K562 (cell line): Measurements from ENCODE around the gene FBXW2. TPM values are rescaled to one million over a fixed set of nuclear protein-coding genes. Genes with fewer than 3 reads are reported as not detected.
A peak's percentile ranks its signal among the peaks of the same experiment; 100 is the strongest.

Source experiments
- ATAC-seq: fragments of 200-7000 bp; cut with Tn5 transposase; 3 replicates; pipeline ENCODE4 v1.9.1; 2020; ENCODE audit warnings: moderate library complexity
- BruUV-seq: library from RNA; stranded (reverse); fragments of 400-500 nt; replicated peaks from 2 replicates; lab custom pipeline; 2021; lab: Mats Ljungman, UMichigan
- CTCF ChIA-PET: fragments of 300-600 bp; formaldehyde crosslinking; extraction: SDS; loops from one replicate; lab custom pipeline; 2021; ENCODE audit warnings: low intra/inter-chr PET ratio; lab: Yijun Ruan, JAX
- POLR2A ChIA-PET: fragments of 300-600, 350-650 bp; sonication (Branson Sonifier 250); formaldehyde crosslinking; extraction: SDS; loops from one replicate; lab custom pipeline; 2021; ENCODE audit warnings: antibody characterized with exemption, inconsistent platforms; lab: Yijun Ruan, JAX
- DNase-seq, 4 experiments: peaks; one replicate each; pipeline versions ENCODE4 v3.0.0 to v3.0.0-alpha.2; 2011 to 2018; ENCODE audit warnings: low spot score in 3 of 4, mixed read lengths in 3 of 4; ENCODE audit errors: extremely low read depth in 1 of 4
- FAIRE-seq: peaks from 2 replicates; lab custom pipeline; 2011; peaks lifted over from hg19 to GRCh38; lab: Jason Lieb, UNC
- H2AFZ ChIP-seq: 2 replicates; pipeline ENCODE4 v1.6.0; 2011; ENCODE audit warnings: low read depth, low read length, control low read depth, inconsistent platforms
- H3K27ac ChIP-seq: fragments of 200-600 bp; 3 replicates; pipeline ENCODE4 v1.8.0; 2011; ENCODE audit warnings: low read depth, mild to moderate bottlenecking, control low read depth, inconsistent platforms, low read length, moderate library complexity, mixed read lengths; ENCODE audit errors: extremely low read depth
- H3K27me3 ChIP-seq, 2 experiments: fragments of 300-600 bp in 1 of 2; 2 replicates in 1 of 2; 3 replicates in 1 of 2; pipeline versions ENCODE4 v1.6.0 to v1.8.0; 2011; ENCODE audit warnings: inconsistent platforms in 2 of 2, low read length in 2 of 2, mild to moderate bottlenecking in 1 of 2, mixed read lengths in 1 of 2, moderate library complexity in 1 of 2; ENCODE audit not compliant: control insufficient read depth in 2 of 2, insufficient read depth in 2 of 2
- H3K36me3 ChIP-seq: fragments of 300-600 bp; 3 replicates; pipeline ENCODE4 v1.8.0; 2011; ENCODE audit warnings: mild to moderate bottlenecking, low read length, inconsistent platforms; ENCODE audit not compliant: control insufficient read depth, insufficient read depth
- H3K4me1 ChIP-seq, 2 experiments: fragments of 200-600 bp in 1 of 2; replicated peaks in 1 of 2; 2 replicates in 1 of 2; 3 replicates in 1 of 2; pipeline versions ENCODE4 v1.5.1 to v1.8.0; 2011; ENCODE audit warnings: inconsistent platforms in 2 of 2, low read length in 2 of 2, mild to moderate bottlenecking in 1 of 2, mixed read lengths in 1 of 2, moderate library complexity in 1 of 2; ENCODE audit not compliant: control insufficient read depth in 2 of 2, insufficient read depth in 2 of 2
- H3K4me2 ChIP-seq: 2 replicates; pipeline ENCODE4 v1.6.1; 2011; ENCODE audit warnings: low read length, control low read depth, inconsistent platforms, mixed read lengths; ENCODE audit not compliant: insufficient read depth
- H3K4me3 ChIP-seq: fragments of 200-600 bp; sonication (generic), shearing (Covaris generic); 2 replicates; pipeline ENCODE4 v1.5.1; 2016; ENCODE audit warnings: control low read depth, inconsistent platforms
- H3K79me2 ChIP-seq: fragments of 200-600 bp; 3 replicates; pipeline ENCODE4 v1.8.0; 2011; ENCODE audit warnings: low read length, inconsistent platforms; ENCODE audit not compliant: control insufficient read depth, insufficient read depth
- H3K9ac ChIP-seq, 2 experiments: 2 replicates each; pipeline versions ENCODE4 v1.6.0 to v1.6.1; 2011; ENCODE audit warnings: low read depth in 2 of 2, low read length in 2 of 2, control low read depth in 1 of 2, inconsistent platforms in 1 of 2, mild to moderate bottlenecking in 1 of 2, mixed read lengths in 1 of 2; ENCODE audit not compliant: insufficient read depth in 1 of 2
- H3K9me1 ChIP-seq: one replicate; pipeline ENCODE4 v1.6.0; 2011; ENCODE audit warnings: inconsistent platforms, mild to moderate bottlenecking, low read length, moderate library complexity; ENCODE audit not compliant: control insufficient read depth, insufficient read depth
- H3K9me3 ChIP-seq: replicated peaks from 2 replicates; pipeline ENCODE4 v1.5.1; 2011; ENCODE audit warnings: low read depth, low read length, inconsistent platforms; ENCODE audit not compliant: control insufficient read depth, insufficient read depth
- H4K20me1 ChIP-seq: replicated peaks from 2 replicates; pipeline ENCODE4 v1.6.1; 2011; ENCODE audit warnings: low read length, inconsistent platforms, mixed read lengths; ENCODE audit not compliant: control insufficient read depth, insufficient read depth
- CREB1 ChIP-seq, 2 experiments: sonication (generic) in 1 of 2; formaldehyde crosslinking in 1 of 2; IDR thresholded peaks; 2 replicates each; pipeline versions ENCODE4 v1.6.1 to v1.8.0; 2012 to 2022; ENCODE audit warnings: inconsistent platforms in 1 of 2, mild to moderate bottlenecking in 1 of 2, missing genetic modification reagents in 1 of 2, moderate library complexity in 1 of 2
- FOXK2 ChIP-seq, 2 experiments: fragments of 450-650 bp; IDR thresholded peaks in 1 of 2; conservative IDR thresholded peaks in 1 of 2; 2 replicates each; pipeline ENCODE4 v1.6.1; 2016; ENCODE audit warnings: low read depth in 2 of 2, mild to moderate bottlenecking in 1 of 2
- HDAC6 ChIP-seq: IDR thresholded peaks from 2 replicates; pipeline ENCODE4 v1.6.1; 2012; ENCODE audit warnings: low read depth, mild to moderate bottlenecking, control low read depth, inconsistent platforms, low read length, moderate library complexity
- RBM15 ChIP-seq: fragments of 200-400 bp; formaldehyde crosslinking; IDR thresholded peaks from 2 replicates; pipeline ENCODE4 v1.6.1; 2018; ENCODE audit warnings: mild to moderate bottlenecking, low read length, moderate library complexity; ENCODE audit not compliant: insufficient read depth
- TFAM ChIP-seq: fragments of 250-450 bp; sonication (Bioruptor Pico); conservative IDR thresholded peaks from 2 replicates; pipeline ENCODE4 v1.5.0; 2021; ENCODE audit warnings: mild to moderate bottlenecking, moderate library complexity
- YY1 ChIP-seq, 3 experiments: IDR thresholded peaks; 2 replicates each; pipeline ENCODE4 v1.6.1; 2011; ENCODE audit warnings: low read length in 2 of 3, mild to moderate bottlenecking in 2 of 3, moderate library complexity in 2 of 3, borderline replicate concordance in 1 of 3, control low read depth in 1 of 3, low read depth in 1 of 3; ENCODE audit not compliant: insufficient read depth in 3 of 3, insufficient replicate concordance in 2 of 3, control insufficient read depth in 1 of 3, insufficient read length in 1 of 3; ENCODE audit errors: extremely low read depth in 1 of 3
- WGBS: fragments of 100-300 bp; shearing (Covaris generic); methylation state at CpG from one replicate; pipeline ENCODE4 v1.1.6; 2016; ENCODE audit warnings: low coverage, mixed read lengths; ENCODE audit not compliant: insufficient coverage; ENCODE audit errors: missing lambda C conversion rate; 5-methylcytosine and 5-hydroxymethylcytosine counted together
- in situ Hi-C: fragments of 300-500 bp; cut with MboI; formaldehyde crosslinking; loops from 4 replicates; pipeline ENCODE4 v1.15.0; 2018; ENCODE audit warnings: inconsistent platforms, mixed read lengths
- intact Hi-C: fragments of 100-400 bp; cut with micrococcal nuclease; formaldehyde crosslinking; loops from 2 replicates; pipeline ENCODE4 v1.14.2; 2022
- polyA plus RNA-seq, 8 experiments: library from polyadenylated mRNA; depleted of rRNA in 4 of 8; stranded (reverse) in 5 of 8; unstranded in 3 of 8; fragments of >200 nt; fragmentation: Nextera tagmentation in 2 of 8; fragmentation: Illumina TruSeq in 1 of 8; extraction: Ambion mirVana in 2 of 8; extraction: Trizol in 1 of 8; gene quantifications; 2 replicates each; pipeline versions ENCODE4 v1.2.1 to v1.2.3, GENCODE V29; 2011 to 2014; ENCODE audit warnings: inconsistent platforms in 1 of 8, missing spikeins in 1 of 8
- total RNA-seq, 7 experiments: library from RNA; depleted of rRNA in 6 of 7; stranded (reverse); fragments of >200 nt in 6 of 7; fragmentation: Illumina TruSeq in 2 of 7; extraction: Trizol in 2 of 7; gene quantifications; 2 replicates each; pipeline versions ENCODE4 v1.2.1 to v1.2.3, GENCODE V29; 2011 to 2021; ENCODE audit warnings: low replicate concordance in 1 of 7
- TF ChIP-seq, protein P1 (sequence below): fragments of 250-450 bp; sonication (Bioruptor Pico); IDR thresholded peaks from 2 replicates; pipeline ENCODE4 v1.4.0; 2020
- TF ChIP-seq, protein P2 (sequence below): fragments of 250-450 bp; sonication (Bioruptor Pico); IDR thresholded peaks from 2 replicates; pipeline ENCODE4 v1.5.0; 2020; ENCODE audit warnings: mild to moderate bottlenecking, borderline replicate concordance

FBXW2 gene
- total and polyA plus RNA-seq, 9 of the 15 experiments (the other 6 are each of a cell fraction or from before 2014, with no cell fraction given), result 2.5 to 57.8 (median 28.1) TPM

DNA sequence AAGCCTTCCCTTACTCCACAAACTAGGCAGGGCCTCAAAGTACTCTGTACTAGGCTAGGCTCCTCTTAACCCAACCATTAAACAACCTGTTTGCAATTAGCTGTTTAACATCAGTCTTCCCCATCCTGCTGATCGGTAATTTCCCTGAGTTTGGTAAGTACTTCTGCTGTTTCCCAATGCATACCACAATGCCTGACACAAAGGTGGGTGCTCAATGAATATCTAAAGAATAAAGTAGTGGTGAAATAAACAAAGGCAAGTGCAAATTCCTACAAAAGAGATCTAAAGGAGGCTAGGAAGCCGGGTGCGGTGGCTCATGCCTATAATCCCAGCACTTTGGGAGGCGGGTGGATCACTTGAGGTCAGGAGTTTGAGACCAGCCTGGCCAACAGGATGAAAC is 25.0 kb downstream of the FBXW2 start:
- H3K36me3 ChIP-seq, result peaks cover 79% of the 10 kb centered on the region
- no peak overlapping the region for H2AFZ ChIP-seq
- no TSS peak for BruUV-seq
- DNase-seq (no peak), FAIRE-seq (no peak), ATAC-seq (no peak)
- ChIA-PET POLR2A (interaction anchor here (1.1 to 3.3 kb wide), 2 partner anchors 11 to 17 kb away, joined by 3 to 19 read pairs; no protein-coding TSS in a partner anchor), CTCF (no interaction called here)
- H3K27ac ChIP-seq, result peak overlapping the region; percentile 5; the same call in 1 of the 3 replicates
- H3K79me2 ChIP-seq, result peaks cover 13% of the 10 kb centered on the region; the same call in 2 of the 3 replicates
- H3K9me1 ChIP-seq, result no peaks in the 10 kb centered on the region
- H3K4me1 ChIP-seq, result peaks cover 12 to 34% of the 10 kb centered on the region in 2 experiments
- H3K9ac ChIP-seq, result no peak overlapping the region
- no peaks in the 10 kb centered on the region for H3K27me3 ChIP-seq
- in situ Hi-C loops, result no loop called here
- H3K4me3 ChIP-seq, result no peak overlapping the region
- H4K20me1 ChIP-seq, result no peaks in the 10 kb centered on the region
- no peaks in the 10 kb centered on the region for H3K9me3 ChIP-seq
- intact Hi-C loops, result loop anchor here (5.0 kb wide), 1 partner anchor 74 kb away; the partner anchor contains the start of gene PSMD5
- H3K4me2 ChIP-seq, result no peak overlapping the region
- WGBS, result 88% methylated on average over 2 of the region's 4 CpGs
- TF ChIP-seq YY1 (IDR thresholded peaks at IDR 0.05; ENCODE audit: borderline replicate concordance in 1 of 3, control insufficient read depth in 1 of 3, extremely low read depth in 1 of 3, insufficient read depth in 3 of 3, insufficient read length in 1 of 3, insufficient replicate concordance in 2 of 3, low read depth in 1 of 3, low read length in 2 of 3) (no peak), HDAC6 (no peak), CREB1 (IDR thresholded peaks at IDR 0.05) (no peak), CREB1 (CRISPR knock-in tag; IDR thresholded peaks at IDR 0.05) (no peak), FOXK2 (conservative IDR thresholded peaks at IDR 0.05 in 1 of 2, IDR thresholded peaks at IDR 0.05 in 1 of 2; ENCODE audit: low read depth in 2 of 2) (no peak), TFAM (CRISPR knock-in tag) (no peak), RBM15 (no peak)
- TF ChIP-seq, protein P1, sequence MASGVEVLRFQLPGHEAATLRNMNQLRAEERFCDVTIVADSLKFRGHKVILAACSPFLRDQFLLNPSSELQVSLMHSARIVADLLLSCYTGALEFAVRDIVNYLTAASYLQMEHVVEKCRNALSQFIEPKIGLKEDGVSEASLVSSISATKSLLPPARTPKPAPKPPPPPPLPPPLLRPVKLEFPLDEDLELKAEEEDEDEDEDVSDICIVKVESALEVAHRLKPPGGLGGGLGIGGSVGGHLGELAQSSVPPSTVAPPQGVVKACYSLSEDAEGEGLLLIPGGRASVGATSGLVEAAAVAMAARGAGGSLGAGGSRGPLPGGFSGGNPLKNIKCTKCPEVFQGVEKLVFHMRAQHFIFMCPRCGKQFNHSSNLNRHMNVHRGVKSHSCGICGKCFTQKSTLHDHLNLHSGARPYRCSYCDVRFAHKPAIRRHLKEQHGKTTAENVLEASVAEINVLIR (CRISPR knock-in tag), result no peak
- TF ChIP-seq, protein P2, sequence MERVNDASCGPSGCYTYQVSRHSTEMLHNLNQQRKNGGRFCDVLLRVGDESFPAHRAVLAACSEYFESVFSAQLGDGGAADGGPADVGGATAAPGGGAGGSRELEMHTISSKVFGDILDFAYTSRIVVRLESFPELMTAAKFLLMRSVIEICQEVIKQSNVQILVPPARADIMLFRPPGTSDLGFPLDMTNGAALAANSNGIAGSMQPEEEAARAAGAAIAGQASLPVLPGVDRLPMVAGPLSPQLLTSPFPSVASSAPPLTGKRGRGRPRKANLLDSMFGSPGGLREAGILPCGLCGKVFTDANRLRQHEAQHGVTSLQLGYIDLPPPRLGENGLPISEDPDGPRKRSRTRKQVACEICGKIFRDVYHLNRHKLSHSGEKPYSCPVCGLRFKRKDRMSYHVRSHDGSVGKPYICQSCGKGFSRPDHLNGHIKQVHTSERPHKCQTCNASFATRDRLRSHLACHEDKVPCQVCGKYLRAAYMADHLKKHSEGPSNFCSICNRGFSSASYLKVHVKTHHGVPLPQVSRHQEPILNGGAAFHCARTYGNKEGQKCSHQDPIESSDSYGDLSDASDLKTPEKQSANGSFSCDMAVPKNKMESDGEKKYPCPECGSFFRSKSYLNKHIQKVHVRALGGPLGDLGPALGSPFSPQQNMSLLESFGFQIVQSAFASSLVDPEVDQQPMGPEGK (CRISPR knock-in tag), result no peak
